ENCODE results near the gene LFNG.

DNA sequence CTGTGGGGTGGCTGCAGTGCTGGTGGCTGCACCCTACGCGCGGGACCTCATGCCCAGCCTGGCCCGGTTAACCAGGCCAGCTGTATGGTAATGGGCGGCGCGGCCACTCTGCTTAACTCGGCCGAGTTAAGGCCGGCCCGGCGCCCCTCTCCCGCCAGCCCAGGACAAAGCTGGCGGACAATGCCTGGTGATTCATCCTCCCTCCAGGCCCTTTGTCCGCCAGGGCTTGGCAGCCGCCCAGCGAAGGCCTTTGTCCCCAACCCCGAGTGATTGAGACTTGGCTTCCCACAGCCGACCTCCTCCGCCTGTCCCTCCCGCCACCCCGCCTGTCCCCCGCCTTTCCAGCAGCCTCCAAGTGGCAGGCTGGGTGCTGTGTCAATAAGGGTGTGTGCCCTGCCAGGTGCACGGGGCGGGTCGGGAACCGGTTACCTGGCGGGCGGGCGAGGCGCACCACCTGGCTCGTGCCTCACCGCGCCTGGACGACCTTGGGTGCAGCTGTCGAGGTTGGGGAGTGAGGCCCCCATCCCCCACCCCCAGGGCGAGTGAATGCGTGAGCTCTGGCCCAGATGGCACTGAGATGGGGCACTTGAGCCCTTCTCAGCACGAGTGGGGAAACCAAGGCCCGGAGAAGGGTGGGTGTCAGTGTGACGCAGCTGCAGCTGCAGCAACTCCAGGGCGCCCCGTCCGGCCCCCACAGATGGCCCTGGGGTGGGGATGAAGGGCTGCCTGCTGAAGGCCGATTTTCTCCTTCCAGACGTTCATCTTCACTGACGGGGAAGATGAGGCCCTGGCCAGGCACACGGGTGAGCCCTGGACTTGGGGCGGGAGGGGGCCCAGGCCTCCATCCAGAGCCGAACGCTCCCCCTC lies 4.6 kb downstream of the LFNG start:
- TF ChIP-seq, protein P1, sequence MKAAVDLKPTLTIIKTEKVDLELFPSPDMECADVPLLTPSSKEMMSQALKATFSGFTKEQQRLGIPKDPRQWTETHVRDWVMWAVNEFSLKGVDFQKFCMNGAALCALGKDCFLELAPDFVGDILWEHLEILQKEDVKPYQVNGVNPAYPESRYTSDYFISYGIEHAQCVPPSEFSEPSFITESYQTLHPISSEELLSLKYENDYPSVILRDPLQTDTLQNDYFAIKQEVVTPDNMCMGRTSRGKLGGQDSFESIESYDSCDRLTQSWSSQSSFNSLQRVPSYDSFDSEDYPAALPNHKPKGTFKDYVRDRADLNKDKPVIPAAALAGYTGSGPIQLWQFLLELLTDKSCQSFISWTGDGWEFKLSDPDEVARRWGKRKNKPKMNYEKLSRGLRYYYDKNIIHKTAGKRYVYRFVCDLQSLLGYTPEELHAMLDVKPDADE (CRISPR knock-in tag; IDR thresholded peaks at IDR 0.05): no peak
- TF ChIP-seq JUN (CRISPR knock-in tag; IDR thresholded peaks at IDR 0.05): 0 out of 2 replicates have a peak, but pooled peaks have one; percentile 27

All from HepG2 (cell line).